OCI-LY1 (cell line): ENCODE data around the gene C9orf78.
"Not testable (repeated sequence)": the region's sequence is repeated elsewhere in the genome, so short reads cannot be mapped to it uniquely, and the experiment has no call there.

ENCODE experiments used
- H2AFZ ChIP-seq: fragments of 200-600 bp; sonication (generic), shearing (Covaris generic); 2 replicates; pipeline ENCODE4 v1.6.0; 2014; ENCODE audit warnings: antibody characterized with exemption, mild to moderate bottlenecking, low read length
- H3F3A ChIP-seq: fragments of 200-600 bp; sonication (generic), shearing (Covaris generic); 2 replicates; pipeline ENCODE4 v1.6.0; 2014; ENCODE audit warnings: mild to moderate bottlenecking, antibody characterized with exemption, low read length, moderate library complexity; ENCODE audit not compliant: insufficient read depth
- H3K27ac ChIP-seq: fragments of 200-600 bp; sonication (generic); 2 replicates; pipeline ENCODE4 v1.5.1; 2014; ENCODE audit warnings: low read length, mixed run types, mild to moderate bottlenecking, low read depth; ENCODE audit not compliant: poor library complexity, severe bottlenecking
- H3K27me3 ChIP-seq: fragments of 200-600 bp; sonication (generic); 2 replicates; pipeline ENCODE4 v1.6.0; 2014; ENCODE audit warnings: antibody characterized with exemption, mild to moderate bottlenecking, low read length, moderate library complexity; ENCODE audit not compliant: insufficient read depth
- H3K36me3 ChIP-seq: fragments of 200-600 bp; sonication (generic); 2 replicates; pipeline ENCODE4 v1.6.1; 2014; ENCODE audit warnings: mild to moderate bottlenecking, antibody characterized with exemption, low read length, moderate library complexity, mixed read lengths; ENCODE audit not compliant: insufficient read depth
- H3K4me1 ChIP-seq: fragments of 200-600 bp; sonication (generic); 2 replicates; pipeline ENCODE4 v1.5.1; 2014; ENCODE audit warnings: mild to moderate bottlenecking, low read length, moderate library complexity; ENCODE audit not compliant: insufficient read depth, severe bottlenecking
- H3K4me2 ChIP-seq: fragments of 200-600 bp; sonication (generic), shearing (Covaris generic); 2 replicates; pipeline ENCODE4 v1.6.1; 2014; ENCODE audit warnings: low read length
- H3K4me3 ChIP-seq: fragments of 200-600 bp; sonication (generic); 2 replicates; pipeline ENCODE4 v1.5.1; 2014; ENCODE audit warnings: low read length, low read depth, mild to moderate bottlenecking, mixed read lengths; ENCODE audit not compliant: poor library complexity, severe bottlenecking
- H3K79me2 ChIP-seq: fragments of 200-600 bp; shearing (Covaris generic); 2 replicates; pipeline ENCODE4 v1.6.1; 2016; ENCODE audit warnings: mixed run types, low read length, mixed read lengths; ENCODE audit not compliant: insufficient read depth
- H3K9ac ChIP-seq: fragments of 200-600 bp; sonication (generic), shearing (Covaris generic); 2 replicates; pipeline ENCODE4 v1.6.1; 2014; ENCODE audit warnings: mild to moderate bottlenecking, low read length, mixed read lengths
- H3K9me2 ChIP-seq: fragments of 200-600 bp; sonication (generic), shearing (Covaris generic); 2 replicates; pipeline ENCODE4 v1.6.1; 2014; ENCODE audit warnings: low read depth, mild to moderate bottlenecking, low read length, mixed read lengths
- H3K9me3 ChIP-seq: fragments of 200-600 bp; shearing (Covaris generic); 2 replicates; pipeline ENCODE4 v1.6.1; 2014; ENCODE audit warnings: low read length, mixed read lengths
- H4K20me1 ChIP-seq: fragments of 200-600 bp; sonication (generic), shearing (Covaris generic); 2 replicates; pipeline ENCODE4 v1.6.0; 2016; ENCODE audit warnings: mild to moderate bottlenecking, low read length; ENCODE audit not compliant: insufficient read depth
- EZH2 ChIP-seq: fragments of 200-600 bp; sonication (generic), shearing (Covaris generic); IDR thresholded peaks from 2 replicates; pipeline ENCODE4 v1.8.0; 2017; ENCODE audit warnings: borderline replicate concordance, mixed run types, mild to moderate bottlenecking, antibody characterized with exemption, low read length, moderate library complexity, mixed read lengths
- TF ChIP-seq, protein P1 (sequence below): fragments of 200-600 bp; sonication (generic), shearing (Covaris generic); IDR thresholded peaks from 2 replicates; pipeline ENCODE4 v1.5.1; 2017; ENCODE audit warnings: mild to moderate bottlenecking, antibody characterized with exemption, low read length, moderate library complexity, mixed read lengths

Gene C9orf78

DNA sequence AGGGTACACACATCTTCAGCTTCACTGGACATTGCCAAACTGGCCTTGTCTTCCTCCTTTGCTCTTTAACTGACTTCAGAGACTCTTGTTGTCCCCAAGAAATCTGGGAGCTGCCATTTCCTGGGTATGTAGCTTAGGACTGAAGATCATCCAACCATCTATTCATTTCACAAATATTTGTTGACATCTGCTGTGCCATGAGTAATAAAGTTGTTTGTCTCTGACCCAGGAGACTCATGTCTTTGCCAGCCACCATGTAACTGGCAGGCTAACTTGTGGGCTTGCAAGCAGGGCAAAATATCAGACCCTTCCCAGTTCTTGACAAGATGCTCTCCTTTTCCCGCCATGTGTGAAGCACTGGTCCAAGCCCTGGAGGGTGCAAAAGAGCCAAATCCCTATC, 49.2 kb downstream of the C9orf78 start:
- Histone ChIP-seq H2AFZ (no peak overlapping the region), H3K4me2 (no peak overlapping the region), H3K79me2 (no peaks in the 10 kb centered on the region), H3K27ac (no peak overlapping the region), H3K9me2 (no peaks in the 10 kb centered on the region), H3K9ac (no peak overlapping the region), H3K36me3 (no peaks in the 10 kb centered on the region), H3K4me3 (no peak overlapping the region), H3K4me1 (no peaks in the 10 kb centered on the region), H3K27me3 (no peaks in the 10 kb centered on the region), H4K20me1 (no peaks in the 10 kb centered on the region), H3F3A (no peaks in the 10 kb centered on the region), H3K9me3 (no peaks in the 10 kb centered on the region)
- TF ChIP-seq EZH2, result no peak
- TF ChIP-seq, protein P1, sequence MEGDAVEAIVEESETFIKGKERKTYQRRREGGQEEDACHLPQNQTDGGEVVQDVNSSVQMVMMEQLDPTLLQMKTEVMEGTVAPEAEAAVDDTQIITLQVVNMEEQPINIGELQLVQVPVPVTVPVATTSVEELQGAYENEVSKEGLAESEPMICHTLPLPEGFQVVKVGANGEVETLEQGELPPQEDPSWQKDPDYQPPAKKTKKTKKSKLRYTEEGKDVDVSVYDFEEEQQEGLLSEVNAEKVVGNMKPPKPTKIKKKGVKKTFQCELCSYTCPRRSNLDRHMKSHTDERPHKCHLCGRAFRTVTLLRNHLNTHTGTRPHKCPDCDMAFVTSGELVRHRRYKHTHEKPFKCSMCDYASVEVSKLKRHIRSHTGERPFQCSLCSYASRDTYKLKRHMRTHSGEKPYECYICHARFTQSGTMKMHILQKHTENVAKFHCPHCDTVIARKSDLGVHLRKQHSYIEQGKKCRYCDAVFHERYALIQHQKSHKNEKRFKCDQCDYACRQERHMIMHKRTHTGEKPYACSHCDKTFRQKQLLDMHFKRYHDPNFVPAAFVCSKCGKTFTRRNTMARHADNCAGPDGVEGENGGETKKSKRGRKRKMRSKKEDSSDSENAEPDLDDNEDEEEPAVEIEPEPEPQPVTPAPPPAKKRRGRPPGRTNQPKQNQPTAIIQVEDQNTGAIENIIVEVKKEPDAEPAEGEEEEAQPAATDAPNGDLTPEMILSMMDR, result no peak

DNA sequence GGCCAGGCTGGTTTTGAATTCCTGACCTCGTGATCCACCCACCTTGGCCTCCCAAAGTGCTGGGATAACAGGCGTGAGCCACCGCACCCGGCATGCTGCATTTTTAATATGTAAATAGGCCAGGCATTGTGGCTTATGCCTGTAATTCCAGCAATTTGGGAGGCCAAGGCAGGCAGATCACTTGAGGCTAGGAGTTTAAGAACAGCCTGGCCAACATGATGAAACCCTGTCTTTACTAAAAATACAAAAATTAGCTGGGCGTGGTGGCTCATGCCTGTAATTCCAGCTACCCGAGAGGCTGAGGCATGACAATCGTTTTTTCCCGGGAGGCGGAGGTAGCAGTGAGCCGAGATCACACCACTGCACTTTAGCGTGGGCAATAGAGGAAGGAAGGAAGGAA, 50.1 kb downstream of the C9orf78 start:
- not testable (repeated sequence) for H3K4me1 ChIP-seq, H3K4me3 ChIP-seq, H3K79me2 ChIP-seq, H2AFZ ChIP-seq, H3K9ac ChIP-seq, H3K27ac ChIP-seq, H3K36me3 ChIP-seq, H3K27me3 ChIP-seq, H3K4me2 ChIP-seq, H3F3A ChIP-seq, H4K20me1 ChIP-seq, H3K9me3 ChIP-seq, H3K9me2 ChIP-seq

DNA sequence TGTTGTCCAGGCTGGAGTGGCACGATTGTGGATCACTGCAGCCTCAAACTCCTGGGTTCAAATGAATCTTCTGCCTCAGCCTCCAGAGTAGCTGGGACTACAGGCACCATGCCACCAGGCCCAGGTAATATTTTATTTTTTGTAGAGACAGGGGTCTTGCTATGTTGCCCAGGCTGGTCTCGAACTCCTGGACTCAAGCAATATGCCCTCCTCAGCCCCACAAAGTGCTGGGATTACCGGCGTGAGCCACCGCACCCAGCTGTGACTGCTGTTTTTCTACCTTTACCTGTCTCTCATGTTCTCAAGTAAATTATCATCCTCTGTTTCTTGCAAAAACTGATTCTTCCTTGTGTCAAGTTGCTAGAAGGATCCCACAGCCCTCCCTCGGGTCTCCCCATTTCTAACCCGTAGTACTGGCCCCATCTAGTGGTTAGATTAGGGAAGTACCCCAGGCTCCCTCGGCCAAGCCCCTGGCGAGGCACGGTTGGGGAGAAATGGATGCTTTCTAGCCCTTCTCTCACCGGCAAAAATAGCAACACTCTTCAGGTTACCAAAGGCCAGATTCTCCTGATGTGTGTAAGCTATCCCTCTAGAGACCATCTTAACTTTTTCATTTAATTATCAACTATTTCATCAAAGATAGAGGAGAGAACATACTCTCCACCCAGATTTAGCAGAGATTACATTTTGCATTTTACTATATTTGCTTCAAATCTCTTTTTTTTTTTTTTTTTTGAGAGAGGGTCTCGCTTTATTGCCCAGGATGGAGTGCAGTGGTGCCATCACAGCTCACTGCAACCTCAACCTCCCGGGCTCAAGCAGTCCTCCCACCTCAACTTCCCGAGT, 51.3 kb downstream of the C9orf78 start:
- 0 out of 2 replicates have a peak, but pooled peaks cover 4% of the 10 kb centered on the region for H3K27me3 ChIP-seq
- no peaks in the 10 kb centered on the region for H4K20me1 ChIP-seq
- no peaks in the 10 kb centered on the region for H3K79me2 ChIP-seq
- H3K4me1 ChIP-seq, result no peaks in the 10 kb centered on the region
- TF ChIP-seq EZH2, result no peak
- TF ChIP-seq, protein P1, result peak; percentile 88
- H2AFZ ChIP-seq, result no peak overlapping the region
- no peaks in the 10 kb centered on the region for H3K9me3 ChIP-seq
- no peak overlapping the region for H3K27ac ChIP-seq
- no peaks in the 10 kb centered on the region for H3K9me2 ChIP-seq
- no peak overlapping the region for H3K9ac ChIP-seq
- H3K4me3 ChIP-seq, result no peak overlapping the region
- no peak overlapping the region for H3K4me2 ChIP-seq
- no peaks in the 10 kb centered on the region for H3K36me3 ChIP-seq
- no peaks in the 10 kb centered on the region for H3F3A ChIP-seq

DNA sequence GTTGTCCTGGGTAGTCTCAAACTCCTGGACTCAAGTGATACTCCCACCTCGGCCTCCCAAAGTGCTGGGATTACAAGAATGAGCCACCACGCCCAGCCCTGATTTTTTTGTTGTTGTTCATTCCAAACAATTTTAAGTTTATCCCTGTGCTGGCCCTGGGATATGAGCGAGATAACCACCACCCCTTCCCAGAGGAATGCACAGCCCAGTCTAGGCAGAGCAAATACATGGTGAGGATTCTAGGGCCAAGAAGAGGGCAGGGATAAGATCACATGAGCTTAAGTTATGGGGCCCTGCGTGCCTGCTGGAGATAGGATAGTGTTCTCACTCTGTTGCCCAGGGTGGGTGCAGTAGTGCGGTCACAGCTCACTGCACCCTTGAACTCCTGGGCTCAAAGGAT, 53.1 kb downstream of the C9orf78 start:
- H3K4me1 ChIP-seq, result no peaks in the 10 kb centered on the region
- TF ChIP-seq, protein P1, result no peak
- H3K27me3 ChIP-seq, result 0 out of 2 replicates have a peak, but pooled peaks cover 4% of the 10 kb centered on the region
- H3F3A ChIP-seq, result no peaks in the 10 kb centered on the region
- H3K36me3 ChIP-seq, result no peaks in the 10 kb centered on the region
- no peaks in the 10 kb centered on the region for H3K79me2 ChIP-seq
- H3K27ac ChIP-seq, result no peak overlapping the region
- H2AFZ ChIP-seq, result no peak overlapping the region
- H3K9ac ChIP-seq, result no peak overlapping the region
- H3K4me2 ChIP-seq, result no peak overlapping the region
- H3K4me3 ChIP-seq, result no peak overlapping the region
- H4K20me1 ChIP-seq, result no peaks in the 10 kb centered on the region
- no peaks in the 10 kb centered on the region for H3K9me3 ChIP-seq
- H3K9me2 ChIP-seq, result no peaks in the 10 kb centered on the region
